NT2/D1 (cell line): Measurements from ENCODE around the gene ABCC4.

Experiments
- DNase-seq: peaks from one replicate; pipeline ENCODE4 v3.0.0-alpha.2; 2011; ENCODE audit warnings: low read depth, low spot score
- H3K27me3 ChIP-seq: 2 replicates; pipeline ENCODE4 v1.6.0; 2011; ENCODE audit warnings: mild to moderate bottlenecking; ENCODE audit not compliant: insufficient read length, insufficient read depth
- H3K36me3 ChIP-seq: 2 replicates; pipeline ENCODE4 v1.6.1; 2011; ENCODE audit warnings: mild to moderate bottlenecking, low read length, mixed read lengths; ENCODE audit not compliant: insufficient read depth, insufficient read length
- H3K4me1 ChIP-seq: 2 replicates; pipeline ENCODE4 v1.5.1; 2011; ENCODE audit not compliant: insufficient read depth, insufficient read length
- H3K4me3 ChIP-seq: 2 replicates; pipeline ENCODE4 v1.5.1; 2011; ENCODE audit warnings: low read depth; ENCODE audit not compliant: insufficient read length
- H3K9ac ChIP-seq: 2 replicates; pipeline ENCODE4 v1.6.0; 2011; ENCODE audit warnings: low read depth; ENCODE audit not compliant: insufficient read length
- H3K9me3 ChIP-seq: 2 replicates; pipeline ENCODE4 v1.5.1; 2011; ENCODE audit warnings: mild to moderate bottlenecking, low read length; ENCODE audit not compliant: insufficient read depth
- SUZ12 ChIP-seq: IDR thresholded peaks from 2 replicates; pipeline ENCODE4 v1.6.1; 2011; ENCODE audit not compliant: insufficient read length, insufficient read depth; ENCODE audit errors: extremely low read depth
- YY1 ChIP-seq: IDR thresholded peaks from 2 replicates; pipeline ENCODE4 v1.6.1; 2011; ENCODE audit not compliant: insufficient read length, insufficient read depth
- ZNF274 ChIP-seq: IDR thresholded peaks from 2 replicates; pipeline ENCODE4 v1.6.1; 2011; ENCODE audit warnings: mild to moderate bottlenecking, low read depth, low read length

ABCC4 gene

GRCh38 chr13:95106562-95106961 lies 194.7 kb downstream of the ABCC4 start:
- no peak overlapping the region for H3K9ac ChIP-seq
- H3K4me1 ChIP-seq = no peaks in the 10 kb centered on the region
- no peaks in the 10 kb centered on the region for H3K27me3 ChIP-seq
- no peak for DNase-seq
- H3K9me3 ChIP-seq = peaks cover 7% of the 10 kb centered on the region; the same call in 1 of the 2 replicates
- no peaks in the 10 kb centered on the region for H3K36me3 ChIP-seq
- TF ChIP-seq SUZ12 (no peak), YY1 (no peak)
- H3K4me3 ChIP-seq = no peak overlapping the region

GRCh38 chr13:95100525-95101433 lies 200.5 kb downstream of the ABCC4 start:
- Histone ChIP-seq H3K27me3 (no peaks in the 10 kb centered on the region), H3K4me1 (no peaks in the 10 kb centered on the region), H3K4me3 (no peak overlapping the region), H3K9me3 (no peaks in the 10 kb centered on the region), H3K9ac (no peak overlapping the region), H3K36me3 (no peaks in the 10 kb centered on the region)
- no peak for DNase-seq
- TF ChIP-seq ZNF274 = no peak
- TF ChIP-seq YY1 = no peak
- no peak for TF ChIP-seq SUZ12

- H3K4me3 ChIP-seq = no peak overlapping the region
- no peaks in the 10 kb centered on the region for H3K4me1 ChIP-seq
- no peaks in the 10 kb centered on the region for H3K9me3 ChIP-seq
- no peaks in the 10 kb centered on the region for H3K36me3 ChIP-seq
- H3K9ac ChIP-seq = no peak overlapping the region
- TF ChIP-seq SUZ12 (no peak), YY1 (no peak), ZNF274 (no peak)
- no peak for DNase-seq
- no peaks in the 10 kb centered on the region for H3K27me3 ChIP-seq
These were observed 201.7 kb downstream of the ABCC4 start for GRCh38 chr13:95099541-95099940.

GRCh38 chr13:95098916-95099315 lies 202.3 kb downstream of the ABCC4 start:
- H3K36me3 ChIP-seq = no peaks in the 10 kb centered on the region
- no peaks in the 10 kb centered on the region for H3K27me3 ChIP-seq
- H3K4me3 ChIP-seq = no peak overlapping the region
- H3K9me3 ChIP-seq = no peaks in the 10 kb centered on the region
- no peaks in the 10 kb centered on the region for H3K4me1 ChIP-seq
- H3K9ac ChIP-seq = no peak overlapping the region
- TF ChIP-seq SUZ12 (no peak), ZNF274 (no peak), YY1 (no peak)
- DNase-seq = no peak

- DNase-seq = no peak
- Histone ChIP-seq H3K4me3 (no peak overlapping the region), H3K36me3 (no peaks in the 10 kb centered on the region), H3K9me3 (no peaks in the 10 kb centered on the region), H3K4me1 (no peaks in the 10 kb centered on the region), H3K9ac (no peak overlapping the region), H3K27me3 (no peaks in the 10 kb centered on the region)
- TF ChIP-seq SUZ12 (no peak), YY1 (no peak), ZNF274 (no peak)
These were observed 209.5 kb downstream of the ABCC4 start for GRCh38 chr13:95091755-95092154.

- no peak for DNase-seq
- Histone ChIP-seq H3K36me3 (no peaks in the 10 kb centered on the region), H3K4me1 (peaks cover 2% of the 10 kb centered on the region), H3K4me3 (no peak overlapping the region), H3K27me3 (no peaks in the 10 kb centered on the region), H3K9ac (no peak overlapping the region), H3K9me3 (no peaks in the 10 kb centered on the region)
- TF ChIP-seq YY1 (no peak), SUZ12 (no peak), ZNF274 (no peak)
These were observed 213.4 kb downstream of the ABCC4 start for GRCh38 chr13:95087746-95088305.

GRCh38 chr13:95086761-95087160 lies 214.5 kb downstream of the ABCC4 start:
- Histone ChIP-seq H3K27me3 (no peaks in the 10 kb centered on the region), H3K36me3 (peaks cover 2% of the 10 kb centered on the region), H3K9ac (no peak overlapping the region), H3K4me1 (peaks cover 2% of the 10 kb centered on the region), H3K4me3 (no peak overlapping the region), H3K9me3 (no peaks in the 10 kb centered on the region)
- TF ChIP-seq SUZ12 = no peak
- TF ChIP-seq ZNF274 = no peak
- no peak for TF ChIP-seq YY1
- no peak for DNase-seq
